K562 (cell line): ENCODE results near the gene REM2. TPM values are rescaled to one million over a fixed set of nuclear protein-coding genes. Genes with fewer than 3 reads are reported as not detected.
A peak's percentile ranks its signal among the peaks of the same experiment; 100 is the strongest.

Experiments
- ATF7 ChIP-seq: fragments of 450-650 bp; IDR thresholded peaks from 2 replicates; pipeline ENCODE4 v1.7.1; 2014; ENCODE audit warnings: mild to moderate bottlenecking, moderate library complexity
- CREB3L1 ChIP-seq: fragments of 450-650 bp; IDR thresholded peaks from 2 replicates; pipeline ENCODE4 v1.6.1; 2014; ENCODE audit warnings: low read depth, mild to moderate bottlenecking, moderate library complexity, borderline replicate concordance
- FOXK1 ChIP-seq: sonication (generic); formaldehyde crosslinking; IDR thresholded peaks from 2 replicates; pipeline ENCODE4 v1.8.0; 2022; ENCODE audit warnings: missing genetic modification reagents, mild to moderate bottlenecking, borderline replicate concordance
- GMEB1 ChIP-seq: fragments of 250-450 bp; sonication (Bioruptor Pico); IDR thresholded peaks from 2 replicates; pipeline ENCODE4 v1.4.0; 2020; ENCODE audit warnings: mild to moderate bottlenecking
- MAFF ChIP-seq: IDR thresholded peaks from 2 replicates; pipeline ENCODE4 v1.6.1; 2012; ENCODE audit warnings: low read length, improper control_type of control experiment
- RBM22 ChIP-seq: fragments of 200-400 bp; formaldehyde crosslinking; IDR thresholded peaks from 2 replicates; pipeline ENCODE4 v1.6.1; 2018; ENCODE audit warnings: low read length, low read depth; ENCODE audit not compliant: poor library complexity, severe bottlenecking
- TAF15 ChIP-seq: fragments of 200-400 bp; formaldehyde crosslinking; IDR thresholded peaks from 2 replicates; pipeline ENCODE4 v1.6.1; 2017; ENCODE audit warnings: mild to moderate bottlenecking, low read depth, low read length, moderate library complexity
- ZBTB17 ChIP-seq: fragments of 450-650 bp; formaldehyde crosslinking; IDR thresholded peaks from 2 replicates; pipeline ENCODE4 v1.4.0; 2020; ENCODE audit warnings: mild to moderate bottlenecking
- ZKSCAN8 ChIP-seq: fragments of 200-800 bp; sonication (Bioruptor generic); IDR thresholded peaks from 2 replicates; pipeline ENCODE4 v1.6.1; 2016; ENCODE audit warnings: missing genetic modification characterization, missing compliant biosample characterization
- ZNF184 ChIP-seq: sonication (generic); formaldehyde crosslinking; IDR thresholded peaks from 2 replicates; pipeline ENCODE4 v1.5.0; 2020; ENCODE audit warnings: missing genetic modification reagents
- ZNF695 ChIP-seq: fragments of 450-650 bp; formaldehyde crosslinking; IDR thresholded peaks from 2 replicates; pipeline ENCODE4 v1.4.0; 2020; ENCODE audit warnings: mild to moderate bottlenecking, moderate library complexity
- polyA plus RNA-seq, 8 experiments: library from polyadenylated mRNA; depleted of rRNA in 4 of 8; stranded (reverse) in 5 of 8; unstranded in 3 of 8; fragments of >200 nt; fragmentation: Nextera tagmentation in 2 of 8; fragmentation: Illumina TruSeq in 1 of 8; extraction: Ambion mirVana in 2 of 8; extraction: Trizol in 1 of 8; gene quantifications; 2 replicates each; pipeline versions ENCODE4 v1.2.1 to v1.2.3, GENCODE V29; 2011 to 2014; ENCODE audit warnings: inconsistent platforms in 1 of 8, missing spikeins in 1 of 8
- total RNA-seq, 7 experiments: library from RNA; depleted of rRNA in 6 of 7; stranded (reverse); fragments of >200 nt in 6 of 7; fragmentation: Illumina TruSeq in 2 of 7; extraction: Trizol in 2 of 7; gene quantifications; 2 replicates each; pipeline versions ENCODE4 v1.2.1 to v1.2.3, GENCODE V29; 2011 to 2021; ENCODE audit warnings: low replicate concordance in 1 of 7
- TF ChIP-seq, protein P1 (sequence below), 3 experiments: fragments of 200-800 bp in 1 of 3; fragments of 250-450 bp in 1 of 3; fragments of 450-650 bp in 1 of 3; sonication (Bioruptor Pico) in 1 of 3; sonication (Bioruptor generic) in 1 of 3; formaldehyde crosslinking in 1 of 3; IDR thresholded peaks; 2 replicates each; pipeline versions ENCODE4 v1.6.1 to v1.8.0; 2016 to 2022; ENCODE audit warnings: mild to moderate bottlenecking in 2 of 3, missing genetic modification characterization in 2 of 3, missing compliant biosample characterization in 1 of 3, moderate library complexity in 1 of 3
- TF ChIP-seq, protein P2 (sequence below): sonication (generic); formaldehyde crosslinking; IDR thresholded peaks from 2 replicates; pipeline ENCODE4 v1.4.0; 2020; ENCODE audit warnings: mild to moderate bottlenecking, missing genetic modification reagents

REM2 gene
- total and polyA plus RNA-seq, 9 of the 15 experiments (the other 6 are each of a cell fraction or from before 2014, with no cell fraction given) = 0.18 to 1.0 (median 0.38) TPM

DNA sequence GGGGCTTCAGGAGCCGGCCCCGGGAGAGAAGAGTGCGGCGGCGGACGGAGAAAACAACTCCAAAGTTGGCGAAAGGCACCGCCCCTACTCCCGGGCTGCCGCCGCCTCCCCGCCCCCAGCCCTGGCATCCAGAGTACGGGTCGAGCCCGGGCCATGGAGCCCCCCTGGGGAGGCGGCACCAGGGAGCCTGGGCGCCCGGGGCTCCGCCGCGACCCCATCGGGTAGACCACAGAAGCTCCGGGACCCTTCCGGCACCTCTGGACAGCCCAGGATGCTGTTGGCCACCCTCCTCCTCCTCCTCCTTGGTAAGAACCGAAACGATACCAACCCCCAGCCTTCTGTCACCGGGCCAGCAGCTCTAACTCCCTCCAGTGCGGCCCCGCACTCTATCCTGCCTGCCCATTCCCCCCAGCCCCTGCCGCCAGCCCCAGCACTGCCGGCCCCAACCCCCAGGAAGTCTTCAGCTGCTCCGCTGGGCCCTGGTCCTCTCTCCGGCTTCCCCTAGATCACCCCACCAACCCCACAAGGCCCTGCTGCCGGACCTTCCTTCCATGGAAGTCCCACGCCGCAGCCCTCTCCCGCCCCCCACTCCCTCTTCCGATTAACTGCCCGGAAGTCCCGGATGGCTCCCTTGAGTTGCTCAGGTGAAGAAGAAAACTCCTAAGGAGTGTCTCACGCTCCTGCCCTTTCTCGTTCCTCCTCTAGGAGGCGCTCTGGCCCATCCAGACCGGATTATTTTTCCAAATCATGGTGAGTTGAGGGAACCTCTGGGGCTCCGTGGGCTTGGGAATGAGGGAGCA, 10.8 kb upstream of the REM2 start (continued):
- no peak for TF ChIP-seq RBM22
- TF ChIP-seq ZBTB17 (CRISPR knock-in tag) = peak; percentile 2; the same call in 1 of the 2 replicates
- TF ChIP-seq ATF7 = peak; percentile 56
- no peak for TF ChIP-seq TAF15
- peak; percentile 8; the same call in 1 of the 2 replicates for TF ChIP-seq MAFF
- TF ChIP-seq FOXK1 (CRISPR knock-in tag) = no peak
- no peak for TF ChIP-seq CREB3L1
- TF ChIP-seq ZNF184 (CRISPR knock-in tag) = no peak
- no peak for TF ChIP-seq ZNF695 (CRISPR knock-in tag)
- TF ChIP-seq, protein P1, sequence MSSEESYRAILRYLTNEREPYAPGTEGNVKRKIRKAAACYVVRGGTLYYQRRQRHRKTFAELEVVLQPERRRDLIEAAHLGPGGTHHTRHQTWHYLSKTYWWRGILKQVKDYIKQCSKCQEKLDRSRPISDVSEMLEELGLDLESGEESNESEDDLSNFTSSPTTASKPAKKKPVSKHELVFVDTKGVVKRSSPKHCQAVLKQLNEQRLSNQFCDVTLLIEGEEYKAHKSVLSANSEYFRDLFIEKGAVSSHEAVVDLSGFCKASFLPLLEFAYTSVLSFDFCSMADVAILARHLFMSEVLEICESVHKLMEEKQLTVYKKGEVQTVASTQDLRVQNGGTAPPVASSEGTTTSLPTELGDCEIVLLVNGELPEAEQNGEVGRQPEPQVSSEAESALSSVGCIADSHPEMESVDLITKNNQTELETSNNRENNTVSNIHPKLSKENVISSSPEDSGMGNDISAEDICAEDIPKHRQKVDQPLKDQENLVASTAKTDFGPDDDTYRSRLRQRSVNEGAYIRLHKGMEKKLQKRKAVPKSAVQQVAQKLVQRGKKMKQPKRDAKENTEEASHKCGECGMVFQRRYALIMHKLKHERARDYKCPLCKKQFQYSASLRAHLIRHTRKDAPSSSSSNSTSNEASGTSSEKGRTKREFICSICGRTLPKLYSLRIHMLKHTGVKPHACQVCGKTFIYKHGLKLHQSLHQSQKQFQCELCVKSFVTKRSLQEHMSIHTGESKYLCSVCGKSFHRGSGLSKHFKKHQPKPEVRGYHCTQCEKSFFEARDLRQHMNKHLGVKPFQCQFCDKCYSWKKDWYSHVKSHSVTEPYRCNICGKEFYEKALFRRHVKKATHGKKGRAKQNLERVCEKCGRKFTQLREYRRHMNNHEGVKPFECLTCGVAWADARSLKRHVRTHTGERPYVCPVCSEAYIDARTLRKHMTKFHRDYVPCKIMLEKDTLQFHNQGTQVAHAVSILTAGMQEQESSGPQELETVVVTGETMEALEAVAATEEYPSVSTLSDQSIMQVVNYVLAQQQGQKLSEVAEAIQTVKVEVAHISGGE (CRISPR knock-in tag; IDR thresholded peaks at IDR 0.05) = no peak
- no peak for TF ChIP-seq ZKSCAN8 (CRISPR knock-in tag)
- TF ChIP-seq, protein P2, sequence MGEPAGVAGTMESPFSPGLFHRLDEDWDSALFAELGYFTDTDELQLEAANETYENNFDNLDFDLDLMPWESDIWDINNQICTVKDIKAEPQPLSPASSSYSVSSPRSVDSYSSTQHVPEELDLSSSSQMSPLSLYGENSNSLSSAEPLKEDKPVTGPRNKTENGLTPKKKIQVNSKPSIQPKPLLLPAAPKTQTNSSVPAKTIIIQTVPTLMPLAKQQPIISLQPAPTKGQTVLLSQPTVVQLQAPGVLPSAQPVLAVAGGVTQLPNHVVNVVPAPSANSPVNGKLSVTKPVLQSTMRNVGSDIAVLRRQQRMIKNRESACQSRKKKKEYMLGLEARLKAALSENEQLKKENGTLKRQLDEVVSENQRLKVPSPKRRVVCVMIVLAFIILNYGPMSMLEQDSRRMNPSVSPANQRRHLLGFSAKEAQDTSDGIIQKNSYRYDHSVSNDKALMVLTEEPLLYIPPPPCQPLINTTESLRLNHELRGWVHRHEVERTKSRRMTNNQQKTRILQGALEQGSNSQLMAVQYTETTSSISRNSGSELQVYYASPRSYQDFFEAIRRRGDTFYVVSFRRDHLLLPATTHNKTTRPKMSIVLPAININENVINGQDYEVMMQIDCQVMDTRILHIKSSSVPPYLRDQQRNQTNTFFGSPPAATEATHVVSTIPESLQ (CRISPR knock-in tag) = no peak
- no peak for TF ChIP-seq GMEB1 (CRISPR knock-in tag)
